Renal cortex interstitium (tissue), 11 donors: ENCODE results near the gene CXCL11. TPM values are rescaled to one million over a fixed set of nuclear protein-coding genes. Genes with fewer than 3 reads are reported as not detected.
"Not testable (repeated sequence)": the region's sequence is repeated elsewhere in the genome, so short reads cannot be mapped to it uniquely, and the experiment has no call there.

Experiments
- DNase-seq, 11 donors: peaks; one replicate each; pipeline ENCODE4 v3.0.0-alpha.2; 2013; ENCODE audit warnings: low read depth in 9 of 11, low spot score in 4 of 11; ENCODE audit errors: extremely low read depth in 1 of 11
- polyA plus RNA-seq, 3 donors: library from polyadenylated mRNA; unstranded; fragments of 120-200 nt; gene quantifications; one replicate each; pipeline ENCODE4 v1.2.1, GENCODE V29; 2013; ENCODE audit not compliant: insufficient read length in 3 of 3

The CXCL11 gene
- polyA plus RNA-seq, 3 donors: 0.24 to 0.51 (median 0.42) TPM

- no peak for DNase-seq
Measured at GRCh38 chr4:76009311-76009710, 26.6 kb downstream of the CXCL11 start.

GRCh38 chr4:76007089-76007862, 28.6 kb downstream of the CXCL11 start, which contains the start of gene CXCL9:
Gene CXCL9 (minus strand): TSS chr4:76007509. CDS start chr4:76007449, 60 bp downstream.
- no peak for DNase-seq

GRCh38 chr4:76003620-76004019, 32.2 kb downstream of the CXCL11 start:
- DNase-seq: no peak

DNA sequence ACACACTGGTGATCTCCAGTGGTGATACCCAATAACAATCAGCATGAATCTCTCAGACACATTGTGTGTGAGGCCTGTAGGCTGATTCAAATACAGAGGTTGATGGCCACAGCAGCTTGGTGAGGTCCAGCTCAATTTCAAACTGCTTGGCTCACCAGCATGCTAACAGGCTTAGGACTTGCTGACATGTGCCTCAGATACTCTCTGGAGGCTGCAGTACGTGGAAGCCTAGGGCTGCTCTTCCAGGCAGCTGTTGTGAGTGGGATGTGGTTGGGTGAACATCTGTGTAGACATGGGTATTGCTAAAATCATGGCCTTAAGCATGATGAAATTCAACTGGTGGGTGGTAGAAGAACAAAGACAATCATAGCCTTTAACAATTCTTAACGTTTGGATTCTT, 32.8 kb downstream of the CXCL11 start:
- no peak for DNase-seq

GRCh38 chr4:76002176-76002575, 33.7 kb downstream of the CXCL11 start:
- no peak for DNase-seq

- DNase-seq: no peak
Measured at GRCh38 chr4:76001700-76002099, 34.2 kb downstream of the CXCL11 start.

- DNase-seq: no peak
Measured at GRCh38 chr4:76000279-76000678, 35.6 kb downstream of the CXCL11 start.

- DNase-seq: not testable (repeated sequence)
Measured at GRCh38 chr4:75998525-75999147, 37.2 kb downstream of the CXCL11 start.

DNA sequence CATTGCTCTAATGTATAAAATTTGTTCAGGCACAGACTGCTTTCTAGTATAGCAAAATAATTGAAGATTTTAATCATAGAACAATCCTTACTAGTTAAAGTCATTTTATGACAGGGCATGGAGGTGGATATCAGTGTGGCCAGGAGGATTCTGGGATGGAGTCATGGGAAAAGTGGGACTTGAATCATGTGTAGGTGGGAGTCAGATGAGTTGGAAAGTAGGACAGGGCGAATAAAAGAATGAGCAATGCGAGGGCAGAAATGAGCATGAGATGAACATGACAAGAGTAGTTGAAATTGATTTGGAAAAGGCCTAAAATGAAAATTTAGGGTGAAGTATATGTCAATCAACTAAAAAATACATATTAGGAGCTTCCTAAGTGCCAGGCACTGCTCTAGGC, 37.9 kb downstream of the CXCL11 start:
- no peak for DNase-seq

DNA sequence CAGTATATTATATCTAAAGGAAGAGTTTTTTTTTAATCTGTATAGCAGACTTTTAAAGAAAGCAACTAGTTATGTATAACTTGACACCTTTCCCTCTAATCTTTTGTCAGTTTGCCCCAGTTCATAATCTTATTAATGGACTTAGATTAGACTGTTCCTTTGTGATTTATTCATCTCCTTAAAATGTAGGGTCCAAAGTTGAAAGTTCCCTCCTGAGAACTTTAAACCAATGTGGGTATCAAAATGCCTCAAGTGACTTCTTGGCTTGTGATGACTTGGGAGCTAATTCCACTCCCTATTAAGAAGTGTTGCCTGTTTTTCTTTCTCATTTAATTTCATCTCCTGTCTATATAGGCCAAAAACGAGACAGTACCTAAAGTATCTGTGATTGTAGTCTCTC, 38.8 kb downstream of the CXCL11 start:
- DNase-seq: no peak

DNA sequence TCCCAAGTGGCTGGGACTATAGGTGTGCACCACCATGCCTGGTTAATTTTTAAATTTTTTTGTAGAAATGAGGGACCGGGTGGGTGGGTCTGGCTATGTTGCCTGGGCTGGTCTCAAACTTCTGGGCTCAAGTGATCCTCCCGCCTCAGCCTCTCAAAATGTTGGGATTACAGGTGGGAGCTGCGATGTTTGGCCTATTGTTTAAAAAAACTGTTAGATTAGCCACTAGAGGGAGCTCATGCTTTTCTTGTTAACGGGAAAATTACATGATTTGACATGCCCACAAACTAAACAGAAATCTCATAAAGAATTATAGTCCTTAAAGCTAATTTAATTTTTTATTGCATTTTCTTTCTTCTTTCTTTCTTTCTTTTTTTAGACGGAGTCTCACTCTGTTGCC, 40.1 kb downstream of the CXCL11 start:
- peak in 5 of 11 donors; percentile 30 to 55 (median 39) for DNase-seq

GRCh38 chr4:75992462-75992861, 43.4 kb downstream of the CXCL11 start:
- DNase-seq: no peak

GRCh38 chr4:75989846-75990528, 45.9 kb downstream of the CXCL11 start:
- DNase-seq: no peak

DNA sequence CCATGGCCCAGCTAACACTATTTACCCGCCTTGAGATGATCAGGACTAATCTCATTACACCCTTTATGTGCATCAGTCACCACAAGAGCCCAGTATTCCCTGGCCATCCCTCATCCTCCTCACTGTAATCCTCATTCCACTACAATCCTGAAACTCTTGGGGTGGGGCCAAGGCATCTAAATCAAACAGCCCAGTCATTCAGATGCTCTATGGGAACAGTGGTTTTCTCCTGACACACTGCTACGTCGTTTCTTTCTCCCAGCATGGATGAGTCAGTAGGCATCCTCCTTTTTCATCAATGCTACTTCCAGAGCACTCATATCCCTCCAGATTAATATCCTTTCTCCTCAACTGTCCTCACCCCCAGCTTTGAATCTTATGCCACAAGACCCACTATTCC, 50.8 kb downstream of the CXCL11 start:
- no peak for DNase-seq

Other genes with a start within 250 kb of the CXCL11 start
- under 1 TPM in 1 of 3 donors, not detected in 2; 0.35 TPM for gene PPEF2, start 133.6 kb downstream of the CXCL11 start, polyA plus RNA-seq
- 10 to 100 TPM; 12.5 to 16.3 (median 13.8) TPM for gene NAAA, start 95.1 kb downstream of the CXCL11 start, polyA plus RNA-seq
- gene SDAD1, start 45.1 kb downstream of the CXCL11 start, polyA plus RNA-seq: 10 to 100 TPM; 43.3 to 53.2 (median 45.6) TPM
- gene CXCL9, start 28.6 kb downstream of the CXCL11 start, polyA plus RNA-seq: under 1 TPM in 1 of 3 donors, not detected in 2; 0.12 TPM
- gene CXCL10, start 12.6 kb downstream of the CXCL11 start, polyA plus RNA-seq: 1 to 10 TPM; 4.2 to 5.1 (median 4.9) TPM
- gene ART3, start 38.6 kb upstream of the CXCL11 start, polyA plus RNA-seq: under 1 TPM; 0.48 to 0.57 (median 0.49) TPM
- 10 to 100 TPM; 72.2 to 95.7 (median 87.7) TPM for gene NUP54, start 112.3 kb upstream of the CXCL11 start, polyA plus RNA-seq
- gene SCARB2, start 177.8 kb upstream of the CXCL11 start, polyA plus RNA-seq: 100 to 1,000 TPM; 163 to 202 (median 170) TPM
- gene FAM47E, start 215.7 kb upstream of the CXCL11 start, polyA plus RNA-seq: 10 to 100 TPM in 1 of 3 donors, 1 to 10 TPM in 2; 5.0 to 12.2 (median 9.2) TPM